ENCODE data around the gene JAM2.
A peak's percentile ranks its signal among the peaks of the same experiment; 100 is the strongest.

The JAM2 gene

GRCh38 chr21:25722631-25723030 is 83.6 kb downstream of the JAM2 start:
- FAIRE-seq = no peak

DNA sequence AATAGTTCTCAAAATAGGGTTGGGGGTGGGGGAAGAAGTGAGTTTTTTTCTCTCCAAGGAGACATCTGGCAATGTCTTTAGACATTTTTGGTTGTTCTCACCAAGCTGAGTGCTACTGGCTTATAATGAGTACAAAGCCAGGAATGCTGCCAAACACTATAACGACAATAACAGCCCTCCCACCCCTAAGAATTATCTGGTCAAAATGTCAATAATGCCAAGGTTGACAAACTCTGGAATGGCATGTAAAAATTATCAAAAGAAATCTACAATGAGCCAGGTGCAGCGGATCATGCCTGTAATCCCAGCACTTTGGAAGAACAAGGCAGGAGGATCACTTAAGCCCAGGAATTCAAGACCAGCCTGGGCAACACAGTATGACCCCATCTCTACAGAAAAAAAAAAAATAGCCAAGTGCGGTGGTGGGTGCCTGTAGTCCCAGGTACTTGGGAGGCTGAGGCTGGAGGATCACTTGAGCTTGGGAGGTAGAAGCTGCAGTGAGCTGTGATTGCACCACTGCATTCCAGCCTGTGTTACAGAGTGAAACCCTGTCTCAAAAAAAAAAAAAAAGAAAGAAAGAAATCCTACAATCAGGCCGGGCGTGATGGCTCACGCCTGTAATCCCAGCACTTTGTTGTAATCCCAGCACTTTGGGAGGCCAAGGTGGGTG is 93.2 kb downstream of the JAM2 start:
- FAIRE-seq = no peak

GRCh38 chr21:25733859-25734653 is 95.0 kb downstream of the JAM2 start:
- FAIRE-seq = no peak

DNA sequence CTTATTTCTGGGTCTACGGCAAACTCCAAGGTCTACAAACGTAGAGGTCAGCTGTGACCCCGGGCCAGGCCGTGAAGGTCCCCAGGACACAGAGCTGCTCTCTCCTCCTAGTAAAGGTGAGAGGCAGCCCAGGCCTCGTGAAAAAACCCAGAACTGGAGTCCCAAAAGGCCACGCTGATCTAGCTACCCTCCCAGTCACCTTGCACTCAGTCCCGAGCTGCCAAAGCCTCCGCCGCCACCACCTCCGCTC is 95.5 kb downstream of the JAM2 start:
- no peak for FAIRE-seq

- peak; percentile 88 for FAIRE-seq
Measured at GRCh38 chr21:25734904-25735645, 96.0 kb downstream of the JAM2 start, which contains the start of the genes ATP5PF and GABPA. Gene ATP5PF (minus strand): TSS chr21:25734904. CDS start chr21:25729794, 5,110 bp downstream. Gene GABPA (plus strand): TSS chr21:25734972. CDS start chr21:25741599, 6,627 bp downstream.

- no peak for FAIRE-seq
Measured at GRCh38 chr21:25735646-25736597, 96.9 kb downstream of the JAM2 start.

GRCh38 chr21:25737421-25737820 is 98.4 kb downstream of the JAM2 start:
- FAIRE-seq = no peak

- no peak for FAIRE-seq
Measured at GRCh38 chr21:25742900-25743299, 103.8 kb downstream of the JAM2 start.

DNA sequence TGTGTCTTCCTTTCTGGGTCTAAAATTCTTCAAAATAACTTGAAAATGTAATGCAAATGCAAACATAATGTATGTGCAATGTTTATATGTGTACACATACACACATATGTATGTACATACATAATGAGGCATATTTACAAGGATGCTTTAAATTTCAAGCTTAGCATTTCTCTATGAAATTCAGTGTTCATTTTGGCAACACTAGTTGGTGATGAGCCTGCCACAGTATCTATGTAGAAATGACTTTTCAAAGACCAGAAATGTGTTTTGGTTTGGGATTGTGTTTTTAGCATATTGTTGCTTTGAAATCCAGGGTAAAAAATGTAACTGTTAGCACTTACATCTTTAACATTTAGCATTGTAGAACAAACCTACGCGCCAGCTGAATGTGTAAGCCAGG is 105.8 kb downstream of the JAM2 start:
- no peak for FAIRE-seq

GRCh38 chr21:25750085-25750484 is 111.0 kb downstream of the JAM2 start:
- FAIRE-seq = no peak

- no peak for FAIRE-seq
Measured at GRCh38 chr21:25752416-25752815, 113.4 kb downstream of the JAM2 start.

- FAIRE-seq = no peak
Measured at GRCh38 chr21:25756190-25756932, 117.3 kb downstream of the JAM2 start.

- FAIRE-seq = no peak
Measured at GRCh38 chr21:25757531-25757930, 118.5 kb downstream of the JAM2 start.

- no peak for FAIRE-seq
Measured at GRCh38 chr21:25759573-25759972, 120.5 kb downstream of the JAM2 start.

DNA sequence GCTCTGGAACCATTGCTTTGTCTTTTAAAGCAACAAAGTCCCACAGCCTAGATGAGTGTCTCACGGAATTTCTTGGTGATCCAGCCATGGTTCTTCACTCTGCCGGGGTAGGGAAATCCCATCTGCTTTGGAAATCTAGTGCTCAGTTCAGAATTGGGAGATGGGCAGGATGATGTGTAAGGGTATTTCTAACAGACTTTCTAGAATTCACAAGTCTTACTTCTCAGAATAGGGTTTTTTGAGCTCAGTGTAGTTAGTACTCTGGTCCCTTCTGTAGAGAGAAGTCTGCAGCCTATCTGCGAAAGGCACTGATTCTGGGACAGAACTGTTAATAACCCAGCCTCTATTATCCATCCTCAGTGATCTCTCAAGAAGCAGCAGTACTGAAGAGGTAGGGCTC is 121.0 kb downstream of the JAM2 start:
- FAIRE-seq = no peak

GRCh38 chr21:25760677-25761076 is 121.6 kb downstream of the JAM2 start:
- no peak for FAIRE-seq

GRCh38 chr21:25764065-25764464 is 125.0 kb downstream of the JAM2 start:
- no peak for FAIRE-seq

All from TTC549 (cell line).